KG1 (cell line): ENCODE results near the gene LPIN2.
A peak's percentile ranks its signal among the peaks of the same experiment; 100 is the strongest.
"Not testable (repeated sequence)": the region's sequence is repeated elsewhere in the genome, so short reads cannot be mapped to it uniquely, and the experiment has no call there.

ENCODE experiments used
- DNase-seq: peaks from one replicate; lab custom pipeline; 2025; lab: John Stamatoyannopoulos, UW

Gene LPIN2

DNA sequence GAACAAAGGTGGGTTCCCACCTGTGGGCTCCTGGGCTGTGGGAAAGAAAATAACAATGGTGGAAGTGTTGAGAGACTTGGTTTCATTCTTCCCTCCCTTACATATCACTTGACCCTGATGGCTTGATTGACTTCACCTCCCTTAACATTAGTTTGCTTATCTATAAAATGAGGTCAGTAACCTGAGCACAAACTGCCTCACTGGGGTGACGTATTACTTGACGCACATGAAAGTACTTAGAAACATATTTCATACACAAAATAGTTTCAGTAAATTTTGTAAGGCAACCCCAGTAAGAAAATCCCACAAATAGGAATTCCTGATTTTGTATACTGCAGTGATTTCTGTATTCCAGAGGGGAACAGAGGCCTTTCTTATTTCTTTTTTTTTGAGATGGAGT lies 29.4 kb upstream of the LPIN2 start:
- DNase-seq, result no peak

DNA sequence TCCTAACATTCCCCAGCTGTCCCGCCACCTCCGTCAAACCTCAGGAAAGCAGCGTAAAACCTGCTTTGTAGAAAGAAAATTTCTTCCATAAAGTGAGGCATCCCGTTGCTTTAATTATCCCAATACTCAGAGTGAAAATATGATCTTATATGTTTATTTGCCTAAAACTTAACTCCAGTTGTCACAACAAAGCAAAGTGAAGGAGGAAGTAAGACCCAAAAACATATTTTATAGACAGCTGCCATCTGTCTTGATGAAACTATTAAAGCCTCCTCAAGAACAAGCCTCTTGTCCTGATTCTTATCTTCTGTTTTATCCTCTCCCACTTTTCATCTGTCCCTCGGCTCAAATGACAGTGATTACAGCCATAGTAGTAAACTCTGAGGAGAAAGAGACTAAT lies 28.9 kb upstream of the LPIN2 start:
- no peak for DNase-seq

DNA sequence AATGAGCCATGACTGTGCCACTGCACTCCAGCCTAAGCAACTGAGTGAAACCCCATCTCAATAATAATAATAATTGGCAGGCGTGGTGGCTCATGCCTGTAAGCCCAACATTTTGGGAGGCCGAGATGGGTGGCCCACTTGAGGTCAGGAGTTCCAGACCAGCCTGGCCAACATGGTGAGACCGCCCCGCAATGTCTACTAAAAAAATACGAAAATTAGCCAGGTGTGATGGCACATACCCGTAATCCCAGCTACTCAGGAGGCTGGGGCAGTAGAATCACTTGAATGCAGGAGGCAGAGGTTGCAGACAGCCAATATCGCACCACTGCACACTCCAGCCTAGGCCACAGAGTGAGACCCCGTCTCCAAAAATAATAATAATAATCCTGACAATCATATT lies 27.9 kb upstream of the LPIN2 start:
- DNase-seq, result no peak

DNA sequence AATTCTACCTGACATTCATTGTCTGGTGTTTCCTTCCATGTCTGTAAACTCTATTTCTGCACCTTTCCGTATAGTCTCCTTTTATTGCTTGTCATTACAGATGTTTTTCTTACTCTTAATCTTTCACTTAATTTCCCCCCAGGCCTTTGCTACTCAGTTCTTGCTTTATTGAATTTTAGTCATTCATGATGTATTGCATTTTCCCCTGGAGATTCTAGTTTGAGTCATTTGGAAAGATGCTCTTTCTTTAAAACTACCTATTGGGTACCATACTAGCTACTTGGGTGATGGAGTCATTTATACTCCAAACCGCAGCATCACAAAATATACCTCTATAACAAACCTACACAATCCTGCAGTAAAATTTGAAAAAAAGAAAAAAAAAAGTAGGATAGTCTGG lies 27.2 kb upstream of the LPIN2 start:
- DNase-seq, result no peak

DNA sequence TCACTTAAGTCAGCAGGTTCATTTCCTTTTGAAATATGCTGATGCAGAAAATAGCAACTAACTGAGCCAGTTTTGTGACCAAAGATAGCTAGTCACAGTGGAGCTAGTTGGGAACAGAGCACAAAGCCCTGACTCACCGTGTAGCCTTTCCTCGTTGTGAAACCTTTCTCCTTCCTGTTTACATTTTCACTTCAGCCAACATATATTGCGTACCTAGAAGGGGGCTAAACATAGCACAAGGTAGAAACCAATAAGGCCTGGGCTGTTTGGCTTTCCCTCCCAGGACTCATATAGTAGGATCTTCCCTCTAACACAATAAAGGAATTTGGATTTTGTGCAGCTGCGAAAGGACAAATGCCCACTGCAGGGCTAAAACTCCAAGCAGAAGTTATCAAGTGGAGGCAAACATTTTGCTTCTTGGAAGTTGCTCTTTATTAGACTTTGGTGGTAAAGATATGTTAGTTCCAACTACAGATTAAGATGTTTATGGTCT lies 24.5 kb upstream of the LPIN2 start:
- DNase-seq, result no peak

DNA sequence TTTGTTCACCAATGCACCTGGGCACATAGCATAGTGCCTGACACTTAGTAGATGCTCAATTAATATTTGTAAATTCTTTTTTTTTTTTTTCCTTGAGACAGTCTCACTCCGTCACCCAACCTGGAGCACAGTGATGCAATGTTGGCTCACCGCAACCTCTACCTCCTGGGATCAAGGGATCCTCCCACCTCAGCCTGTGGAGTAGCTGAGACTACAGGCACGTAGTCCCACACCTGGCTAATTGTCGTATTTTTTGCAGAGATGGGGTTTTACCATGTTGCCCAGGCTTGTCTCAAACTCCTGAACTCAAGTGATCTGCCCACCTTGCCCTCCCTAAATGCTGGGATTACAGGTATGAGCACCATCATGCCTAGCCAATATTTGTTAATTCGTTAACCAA lies 23.2 kb upstream of the LPIN2 start:
- no peak for DNase-seq

DNA sequence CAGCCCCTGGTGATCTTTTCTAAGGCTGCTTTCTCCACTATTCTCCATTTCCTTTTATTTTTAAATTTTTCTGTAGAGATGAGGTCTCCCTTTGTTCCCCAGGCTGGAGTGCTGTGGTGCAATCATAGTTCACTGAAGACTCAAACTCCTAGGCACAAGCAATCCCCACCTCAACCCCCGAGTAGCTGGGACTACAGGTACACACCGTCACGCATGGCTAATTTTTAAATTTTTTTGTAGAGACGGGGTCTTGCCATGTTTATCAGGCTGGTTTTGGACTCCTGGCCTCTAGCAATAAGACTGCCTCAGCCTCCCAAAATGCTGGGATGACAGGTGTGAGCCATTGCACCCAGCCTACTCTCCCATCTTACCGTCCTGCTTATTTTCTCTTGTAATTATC lies 22.7 kb upstream of the LPIN2 start:
- DNase-seq, result no peak

DNA sequence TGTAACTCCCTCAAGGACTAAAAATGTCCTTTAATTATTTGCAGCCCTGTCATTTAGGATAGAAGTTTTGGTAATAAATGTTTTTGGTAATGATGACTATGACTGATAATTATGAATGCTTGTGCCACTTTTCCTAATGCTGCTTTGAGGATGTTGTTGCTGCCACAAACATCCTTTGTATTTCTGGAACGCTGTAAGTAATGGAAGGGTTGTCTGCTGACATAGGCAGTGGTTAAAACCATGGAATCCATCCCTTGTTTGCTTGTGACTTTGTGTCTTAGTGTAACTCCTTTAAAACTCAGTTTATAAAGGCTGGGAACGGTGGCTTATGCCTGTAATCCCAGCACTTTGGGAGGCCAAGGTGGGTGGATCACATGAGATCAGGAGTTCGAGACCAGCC lies 19.8 kb upstream of the LPIN2 start:
- DNase-seq, result no peak

DNA sequence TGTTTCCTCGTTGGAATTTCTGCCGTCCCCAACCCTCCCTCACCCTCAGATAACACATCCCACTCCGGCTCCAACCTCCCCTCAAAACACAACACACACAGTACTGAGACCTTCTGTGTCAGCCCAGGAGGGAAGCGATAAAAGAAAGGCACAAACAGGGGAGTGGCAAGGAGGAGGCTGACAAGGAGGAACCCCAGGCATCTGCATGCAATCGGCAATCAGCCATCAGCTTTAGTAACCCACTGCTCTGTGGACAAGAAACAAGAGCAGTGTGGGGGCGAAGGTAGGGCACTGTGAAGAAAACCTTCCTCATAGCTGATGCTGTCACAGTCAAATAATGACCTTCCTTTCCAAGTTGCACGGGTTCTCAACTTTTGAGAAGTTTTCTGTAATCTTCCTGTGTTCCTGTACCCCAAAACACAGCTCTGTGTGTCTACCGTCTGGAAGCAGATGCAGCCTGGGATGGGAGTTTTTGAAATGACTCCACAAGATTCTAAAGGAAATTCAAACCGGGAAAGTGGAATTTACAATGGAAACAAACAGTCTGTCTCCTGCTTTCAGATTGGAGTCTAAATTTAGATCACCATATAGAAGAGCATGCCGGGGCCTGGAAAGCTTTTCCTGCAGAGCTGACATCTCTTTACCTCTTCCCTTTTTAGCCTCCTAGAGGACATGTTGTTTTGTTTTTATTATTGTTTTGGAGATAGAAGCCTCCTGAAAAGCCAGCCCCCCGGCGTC lies 16.4 kb upstream of the LPIN2 start:
- no peak for DNase-seq

DNA sequence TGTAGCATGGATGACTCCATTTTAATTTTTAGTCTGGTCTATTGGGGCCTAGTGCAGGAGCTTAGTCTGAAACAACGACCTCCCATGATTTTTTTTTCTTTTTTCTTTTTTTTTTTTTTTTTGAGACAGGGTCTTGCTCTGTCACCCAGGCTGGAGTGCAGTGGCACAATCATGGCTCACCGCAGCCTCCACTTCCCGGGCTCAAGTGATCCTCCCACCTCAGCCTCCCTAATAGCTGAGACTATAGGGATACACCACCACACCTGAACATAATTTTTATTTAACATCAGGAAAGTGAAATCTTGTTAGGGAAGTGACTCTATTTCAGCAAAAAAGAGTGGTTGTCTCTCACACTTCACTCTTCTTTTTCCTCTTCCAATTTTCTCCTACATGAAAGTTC lies 15.2 kb upstream of the LPIN2 start:
- not testable (repeated sequence) for DNase-seq

DNA sequence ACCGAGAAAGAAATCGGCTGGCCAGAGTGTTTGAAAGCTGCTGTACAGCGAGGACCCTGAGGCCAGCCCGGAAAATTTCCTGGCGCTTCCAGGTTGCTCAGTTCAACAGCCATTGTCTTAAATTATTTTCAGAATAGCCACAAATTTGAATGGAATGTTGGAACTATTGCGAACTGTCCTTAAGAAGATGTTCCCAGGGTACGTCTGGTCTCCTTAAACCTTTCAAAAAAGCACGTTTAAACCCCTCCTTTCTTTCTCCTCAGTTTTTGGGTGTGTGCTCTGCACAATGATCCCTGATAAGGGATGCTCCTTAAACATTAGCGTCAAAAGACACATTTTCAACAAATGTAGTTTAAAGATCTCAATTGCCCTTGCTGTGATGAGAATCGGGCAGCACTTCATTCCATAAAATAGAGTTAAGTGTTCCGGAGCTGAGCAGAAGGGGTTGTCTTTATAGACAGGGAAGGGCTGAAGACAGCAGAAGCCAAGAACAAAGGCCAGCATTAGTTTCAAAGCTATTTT lies 14.5 kb upstream of the LPIN2 start:
- DNase-seq, result no peak

DNA sequence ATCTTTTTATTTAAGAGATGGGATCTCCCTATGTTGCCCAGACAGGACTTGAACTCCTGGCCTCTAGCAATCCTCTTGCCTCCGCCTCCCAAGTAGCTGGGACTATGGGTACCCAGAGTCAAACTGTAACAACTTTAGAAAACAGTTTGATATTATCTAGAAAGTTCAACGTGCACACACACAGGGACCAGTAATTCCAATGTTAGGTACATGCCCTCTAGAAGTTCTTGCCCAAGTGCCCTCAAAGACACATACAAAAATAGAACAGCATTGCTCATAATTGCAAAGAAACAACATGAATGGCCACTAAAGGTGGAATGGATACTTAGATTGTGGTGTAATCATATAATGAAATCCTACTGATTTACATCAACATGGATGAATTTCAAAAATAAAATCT lies 12.6 kb upstream of the LPIN2 start:
- DNase-seq, result no peak

DNA sequence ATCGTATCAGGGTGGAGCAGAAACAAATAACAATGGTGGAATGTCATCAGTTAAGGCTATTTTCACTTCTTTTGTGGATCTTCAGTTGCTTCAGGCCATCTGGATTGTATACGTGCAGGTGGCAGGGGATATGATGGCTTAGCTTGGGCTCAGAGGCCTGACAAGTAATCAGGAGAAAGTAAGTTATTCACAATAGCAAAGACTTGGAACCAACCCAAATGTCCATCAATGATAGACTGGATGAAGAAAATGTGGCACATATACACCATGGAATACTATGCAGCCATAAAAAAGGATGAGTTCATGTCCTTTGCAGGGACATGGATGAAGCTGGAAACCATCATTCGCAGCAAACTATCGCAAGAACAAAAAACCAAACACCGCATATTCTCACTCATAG lies 10.7 kb upstream of the LPIN2 start:
- not testable (repeated sequence) for DNase-seq

DNA sequence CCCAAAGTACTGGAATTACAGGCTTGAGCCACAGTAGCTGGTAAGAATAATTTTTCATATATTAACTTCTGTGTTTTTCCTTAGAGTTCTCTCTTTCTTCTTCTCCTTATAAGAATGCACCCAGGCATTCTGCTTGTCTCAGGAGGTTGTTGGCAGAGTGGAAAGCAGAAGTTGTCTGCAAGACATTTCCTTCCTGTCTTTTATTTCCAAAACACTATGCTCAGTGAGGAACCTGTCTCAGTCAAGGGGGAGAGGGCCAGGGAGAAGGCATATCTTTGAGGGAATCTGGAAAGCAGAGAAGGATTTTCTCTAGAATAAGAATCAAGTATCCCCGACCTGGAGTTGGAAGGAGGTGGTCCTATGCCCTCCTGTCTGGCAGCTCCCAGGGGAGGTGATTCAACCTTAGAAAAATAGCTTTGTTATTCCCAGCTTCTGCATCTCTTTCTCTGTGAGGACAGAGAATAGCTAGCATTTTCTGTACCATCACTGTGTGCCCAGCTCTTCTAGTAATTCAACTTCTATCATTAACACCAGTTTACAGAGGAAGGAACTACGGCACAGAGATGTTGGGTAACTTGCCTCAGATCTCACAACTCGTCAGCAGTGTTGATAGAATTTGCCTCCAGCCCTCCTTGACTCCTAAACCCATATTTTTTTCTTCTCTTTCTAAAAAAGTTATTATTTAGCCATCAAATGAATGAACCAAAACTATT lies 3.8 kb upstream of the LPIN2 start:
- peak; percentile 70 for DNase-seq

DNA sequence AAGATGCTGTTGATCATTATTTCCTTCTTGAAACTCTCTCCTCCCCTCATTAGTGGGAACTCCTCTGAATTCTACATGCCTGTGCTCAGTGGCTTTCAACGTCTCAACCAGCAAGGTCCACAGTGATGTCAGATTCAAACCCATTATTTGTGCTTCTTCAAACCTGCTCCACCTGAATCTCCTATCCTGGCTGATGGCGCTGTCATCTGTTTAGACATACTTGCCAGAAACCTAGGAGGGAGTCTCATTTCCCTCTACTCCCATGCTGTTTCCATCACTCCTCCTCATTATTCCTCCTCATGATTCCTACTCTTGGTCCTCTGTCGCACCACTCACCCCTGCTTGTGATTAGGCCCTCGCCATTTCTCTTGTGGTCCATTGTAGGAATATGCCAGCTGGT lies 2.9 kb upstream of the LPIN2 start:
- DNase-seq, result no peak

DNA sequence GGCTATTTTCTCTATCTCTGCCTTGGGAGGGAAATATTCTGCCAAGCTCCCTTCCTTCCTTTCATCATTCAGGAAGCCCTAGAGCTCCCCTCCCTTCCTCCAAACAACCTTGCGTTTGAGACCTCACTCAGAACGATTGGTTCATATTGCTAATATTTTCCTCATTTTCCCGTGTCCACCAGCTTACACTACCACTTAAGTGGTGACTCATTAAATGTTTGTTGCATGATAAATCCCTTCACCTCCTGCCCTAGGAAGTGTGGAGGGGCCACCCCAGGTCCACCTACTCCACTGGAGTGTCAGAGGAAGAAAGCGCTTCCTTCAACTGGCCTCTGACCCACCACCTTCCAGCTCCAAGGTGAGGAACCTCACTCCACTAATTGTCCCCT lies 2.3 kb upstream of the LPIN2 start:
- no peak for DNase-seq

DNA sequence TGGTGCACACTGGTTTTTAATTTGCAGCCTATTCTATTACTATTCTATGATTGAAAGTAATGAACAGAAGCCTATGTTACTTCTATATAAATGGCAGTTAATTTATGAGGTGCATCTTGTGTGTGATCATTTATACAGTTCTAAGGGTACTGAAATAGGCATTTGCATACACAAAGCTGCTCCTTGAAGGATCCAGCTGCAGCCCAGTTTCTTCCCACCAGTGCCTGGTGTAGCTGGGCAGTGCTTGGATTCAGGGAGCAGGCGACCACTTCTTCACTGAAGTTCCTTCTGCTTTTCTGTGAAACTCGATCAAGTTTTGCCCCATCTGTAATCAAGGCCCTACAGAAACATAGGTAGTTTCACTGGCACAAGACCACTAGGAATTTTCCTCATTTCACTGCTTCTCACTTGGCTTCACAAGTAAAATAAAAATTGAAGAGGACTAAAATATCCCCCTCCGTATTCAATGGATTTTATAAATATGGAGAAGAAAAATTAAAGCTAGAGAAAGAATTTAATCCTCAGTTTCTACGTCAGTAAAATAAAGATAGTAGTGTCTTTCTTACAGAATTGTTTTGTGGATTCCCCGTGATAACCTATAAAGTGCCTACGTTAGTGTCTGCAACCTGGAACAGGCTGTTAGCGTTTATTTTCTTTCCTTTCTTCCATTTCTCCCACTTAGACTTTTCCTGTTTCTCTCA lies 1.7 kb upstream of the LPIN2 start:
- peak; percentile 51 for DNase-seq

DNA sequence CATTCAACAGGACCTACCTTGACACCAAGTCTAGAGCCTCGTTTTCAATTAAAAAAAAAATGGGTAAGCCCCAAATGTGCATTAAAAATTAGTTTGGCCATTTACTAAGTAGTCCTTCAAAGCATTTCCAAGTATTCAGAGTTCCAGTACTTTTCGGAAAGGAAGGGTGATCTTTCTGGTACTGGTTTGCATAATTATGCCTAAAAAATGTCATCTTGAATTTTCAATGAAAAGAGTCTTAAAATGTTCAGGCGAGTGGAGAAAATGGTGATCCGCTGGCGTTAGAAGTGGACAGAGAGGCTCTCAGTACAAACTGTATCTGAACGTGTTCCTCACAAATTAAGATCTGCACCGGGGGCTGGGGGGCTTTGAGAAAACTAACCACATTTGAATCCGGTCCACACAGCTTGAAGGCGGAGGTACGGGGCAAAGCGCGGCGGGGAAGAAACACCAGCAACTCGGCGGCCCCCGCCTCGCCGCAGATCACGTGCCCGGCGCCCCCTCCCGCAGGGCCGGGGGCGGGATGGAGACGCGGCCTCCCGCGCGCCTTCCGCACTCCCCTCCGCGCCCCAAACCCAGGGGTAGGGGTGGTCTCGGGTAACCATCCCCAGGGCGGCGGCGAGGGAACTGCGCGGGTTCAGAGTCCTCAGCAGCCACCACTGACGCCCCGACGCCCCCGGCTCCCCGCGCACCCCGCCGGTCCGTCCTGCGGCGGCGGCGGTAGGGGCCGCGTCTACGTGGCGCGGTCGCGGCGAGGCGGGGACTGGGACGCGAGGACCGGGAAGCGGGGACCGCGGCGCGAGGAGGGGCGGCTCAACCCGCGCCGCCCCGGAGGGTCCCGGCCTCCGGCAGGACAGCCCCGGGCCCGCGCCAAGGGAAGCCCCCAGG lies 564 bp downstream of the LPIN2 start:
- DNase-seq, result peak; percentile 16

DNA sequence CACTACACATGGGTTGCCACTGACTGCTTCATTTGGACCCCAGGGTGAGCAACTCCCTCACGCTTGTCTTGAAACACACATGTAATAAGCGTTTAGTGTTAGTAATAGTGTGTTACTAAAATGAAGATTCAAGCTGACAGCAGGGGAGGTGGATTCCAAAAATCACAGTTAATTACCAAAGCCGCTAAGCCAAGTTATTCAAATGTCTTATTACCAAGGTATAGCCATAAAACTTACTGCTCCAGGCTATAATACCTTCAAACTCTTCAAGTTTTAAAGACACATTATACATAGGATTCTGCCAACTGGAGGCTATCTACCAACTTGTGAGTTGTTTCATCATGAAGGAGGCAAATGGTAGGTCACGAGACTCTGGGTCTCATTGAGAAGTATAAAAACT lies 2.9 kb downstream of the LPIN2 start:
- DNase-seq, result no peak

DNA sequence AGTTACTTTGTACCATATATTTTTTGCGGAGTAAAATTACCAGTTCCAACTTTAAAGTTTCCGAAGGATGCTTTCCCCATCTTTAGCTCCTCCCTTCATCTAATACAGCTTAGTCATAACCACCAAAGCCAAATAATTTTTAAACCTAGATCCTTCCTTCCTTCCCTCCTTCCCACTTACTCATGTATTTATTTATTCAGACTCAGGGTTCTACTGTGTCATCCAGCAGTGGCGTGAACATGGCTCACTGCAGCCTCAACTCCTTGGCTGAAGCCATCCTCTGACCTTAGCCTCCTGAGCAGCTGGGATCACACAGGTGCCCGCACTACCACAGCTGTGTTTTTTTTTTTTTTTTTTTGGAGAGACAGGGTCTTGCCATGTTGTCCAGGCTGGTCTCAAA lies 4.4 kb downstream of the LPIN2 start:
- no peak for DNase-seq

DNA sequence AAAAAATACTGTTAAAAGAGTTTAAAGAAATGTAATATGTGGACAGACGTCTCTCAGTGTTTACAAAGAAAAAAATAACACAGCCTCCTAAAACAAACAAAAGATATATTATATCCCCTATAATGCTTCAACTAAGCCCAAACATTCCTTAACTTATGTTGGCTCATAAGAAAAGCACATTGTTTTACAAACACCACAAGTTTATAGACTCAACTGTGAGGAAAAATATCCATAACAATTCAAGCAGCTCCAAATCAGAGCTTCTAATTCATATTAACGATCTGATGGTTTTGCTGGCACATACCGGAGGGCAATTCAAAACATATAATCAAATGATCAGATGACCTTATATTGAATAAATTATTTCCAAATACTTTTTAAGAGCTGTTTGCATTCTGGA lies 5.5 kb downstream of the LPIN2 start:
- no peak for DNase-seq

DNA sequence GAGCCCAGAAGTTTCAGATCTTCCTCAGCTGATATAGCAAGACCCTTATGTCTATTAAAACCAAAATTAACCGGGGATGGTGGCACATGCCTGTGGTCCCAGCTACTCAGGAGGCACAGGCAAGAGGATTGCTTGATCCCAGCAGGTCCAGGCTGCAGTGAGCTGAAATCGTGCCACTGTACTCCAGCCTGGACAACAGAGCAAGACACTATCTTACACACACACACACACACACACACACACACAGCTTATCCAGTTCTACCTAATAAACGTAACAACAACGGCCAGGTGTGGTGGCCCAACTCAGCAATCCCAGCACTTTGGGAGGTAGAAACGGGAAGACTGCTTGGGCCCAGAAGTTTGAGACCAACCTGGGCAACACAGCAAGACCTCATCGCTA lies 7.5 kb downstream of the LPIN2 start:
- no peak for DNase-seq
